Mesothelial cell of epicardium (in vitro differentiated cells): ENCODE measurements around the gene RANBP17. TPM values are rescaled to one million over a fixed set of nuclear protein-coding genes. Genes with fewer than 3 reads are reported as not detected.

Experiments used
- DNase-seq, 2 experiments: peaks; one replicate each; pipeline ENCODE4 v3.0.0; 2021; ENCODE audit warnings: low spot score in 2 of 2; ENCODE audit not compliant: unreplicated experiment in 2 of 2
- H3K27ac Mint-ChIP-seq: 2 replicates; pipeline ENCODE4 v1.8.0; 2021; ENCODE audit warnings: mixed read lengths
- H3K27me3 Mint-ChIP-seq: 2 replicates; pipeline ENCODE4 v1.8.0; 2021; ENCODE audit warnings: low read depth, mixed read lengths
- H3K36me3 Mint-ChIP-seq: 2 replicates; pipeline ENCODE4 v1.8.0; 2021; ENCODE audit warnings: mixed read lengths
- H3K4me1 Mint-ChIP-seq: 2 replicates; pipeline ENCODE4 v1.8.0; 2021; ENCODE audit warnings: mixed read lengths
- H3K4me3 Mint-ChIP-seq: 2 replicates; pipeline ENCODE4 v1.8.0; 2021; ENCODE audit warnings: mild to moderate bottlenecking, moderate library complexity, mixed read lengths
- H3K9me3 Mint-ChIP-seq: 2 replicates; pipeline ENCODE4 v1.8.0; 2021; ENCODE audit warnings: mixed read lengths
- CTCF ChIP-seq: fragments of 200-600 bp; sonication (generic); IDR thresholded peaks from one replicate; pipeline ENCODE4 v1.5.0; 2021; ENCODE audit warnings: antibody characterized with exemption; ENCODE audit not compliant: unreplicated experiment
- total RNA-seq: library from RNA; stranded (reverse); gene quantifications from 3 replicates; pipeline ENCODE4 v1.2.1, GENCODE V29; 2021

The RANBP17 gene
- total RNA-seq, 1 donor from 2014 or later: 60.8 TPM

- no peak overlapping the region for H3K4me3 Mint-ChIP-seq
- H3K27me3 Mint-ChIP-seq: no peaks in the 10 kb centered on the region
- no peak overlapping the region for H3K27ac Mint-ChIP-seq
- DNase-seq: no peak
- H3K4me1 Mint-ChIP-seq: no peaks in the 10 kb centered on the region
- H3K9me3 Mint-ChIP-seq: peaks cover 54% of the 10 kb centered on the region
- no peak for TF ChIP-seq CTCF
- H3K36me3 Mint-ChIP-seq: peaks cover 46% of the 10 kb centered on the region
Measured at GRCh38 chr5:171055875-171056454, 194.1 kb downstream of the RANBP17 start.

- H3K4me3 Mint-ChIP-seq: no peak overlapping the region
- peaks cover 77% of the 10 kb centered on the region for H3K36me3 Mint-ChIP-seq
- H3K27ac Mint-ChIP-seq: no peak overlapping the region
- no peak for TF ChIP-seq CTCF
- no peak for DNase-seq
- H3K9me3 Mint-ChIP-seq: peaks cover 56% of the 10 kb centered on the region
- H3K4me1 Mint-ChIP-seq: no peaks in the 10 kb centered on the region
- H3K27me3 Mint-ChIP-seq: no peaks in the 10 kb centered on the region
Measured at GRCh38 chr5:171067540-171068130, 205.8 kb downstream of the RANBP17 start.

- Mint-ChIP-seq H3K4me1 (no peaks in the 10 kb centered on the region), H3K4me3 (no peak overlapping the region), H3K27ac (no peak overlapping the region), H3K9me3 (peaks cover 43% of the 10 kb centered on the region), H3K27me3 (no peaks in the 10 kb centered on the region), H3K36me3 (peaks cover 54% of the 10 kb centered on the region)
- no peak for DNase-seq
- TF ChIP-seq CTCF: no peak
Measured at GRCh38 chr5:171074747-171075146, 212.9 kb downstream of the RANBP17 start.

GRCh38 chr5:171080186-171080938, 218.5 kb downstream of the RANBP17 start:
- Mint-ChIP-seq H3K36me3 (peaks cover 37% of the 10 kb centered on the region), H3K27me3 (no peaks in the 10 kb centered on the region), H3K9me3 (peaks cover 23% of the 10 kb centered on the region), H3K4me3 (no peak overlapping the region), H3K4me1 (no peaks in the 10 kb centered on the region), H3K27ac (no peak overlapping the region)
- no peak for TF ChIP-seq CTCF
- DNase-seq: no peak

- no peak overlapping the region for H3K27ac Mint-ChIP-seq
- TF ChIP-seq CTCF: no peak
- no peaks in the 10 kb centered on the region for H3K4me1 Mint-ChIP-seq
- no peak for DNase-seq
- no peaks in the 10 kb centered on the region for H3K27me3 Mint-ChIP-seq
- peaks cover 21% of the 10 kb centered on the region for H3K9me3 Mint-ChIP-seq
- no peak overlapping the region for H3K4me3 Mint-ChIP-seq
- peaks cover 32% of the 10 kb centered on the region for H3K36me3 Mint-ChIP-seq
Measured at GRCh38 chr5:171081319-171081718, 219.5 kb downstream of the RANBP17 start.
